Astrocyte (in vitro differentiated cells and primary cell): ENCODE results near the gene PRDM10.

ENCODE experiments used
- CTCF ChIP-seq: IDR thresholded peaks from 2 replicates; pipeline ENCODE4 v1.5.1; 2011; ENCODE audit warnings: low read depth, mild to moderate bottlenecking, inconsistent platforms, low read length, moderate library complexity; ENCODE audit not compliant: insufficient read depth
- EZH2 ChIP-seq: IDR thresholded peaks from 2 replicates; pipeline ENCODE4 v1.6.1; 2012; ENCODE audit warnings: mild to moderate bottlenecking, low read length, inconsistent platforms; ENCODE audit not compliant: insufficient read depth

GRCh38 chr11:130024361-130024760 lies 21.7 kb upstream of the PRDM10 start:
- TF ChIP-seq CTCF = no peak
- TF ChIP-seq EZH2 = no peak
